Activated T-cell treated with anti-CD3 and anti-CD28 coated beads, Interleukin-2, amount 50 U/mL, for 1 hour (primary cell): ENCODE data around the gene KRT33B.

Experiments
- DNase-seq: peaks from one replicate; pipeline ENCODE4 v3.0.0-alpha.2; 2020

Gene KRT33B

GRCh38 chr17:41322903-41323895 lies 46.4 kb downstream of the KRT33B start:
- DNase-seq: no peak

- DNase-seq: no peak
These were observed 47.3 kb downstream of the KRT33B start for GRCh38 chr17:41322094-41322902.

GRCh38 chr17:41318231-41318630 lies 51.4 kb downstream of the KRT33B start:
- DNase-seq: no peak

GRCh38 chr17:41315814-41316445 lies 53.7 kb downstream of the KRT33B start:
- DNase-seq: no peak

- DNase-seq: no peak
These were observed 54.3 kb downstream of the KRT33B start, which contains the start of gene KRTAP17-1 for GRCh38 chr17:41315204-41315794. TSS of gene KRTAP17-1 (minus strand) at chr17:41315710. CDS start at chr17:41315650, 60 bp downstream.
